DOHH2 (cell line): Measurements from ENCODE around the gene SMURF2.

ENCODE experiments used
- CTCF ChIP-seq: fragments of 200-600 bp; sonication (generic); IDR thresholded peaks from one replicate; pipeline ENCODE4 v1.5.1; 2014; ENCODE audit warnings: antibody characterized with exemption, mild to moderate bottlenecking, low read depth, low read length; ENCODE audit not compliant: poor library complexity, severe bottlenecking
- EZH2phosphoT487 ChIP-seq: fragments of 200-600 bp; sonication (generic); IDR thresholded peaks from 2 replicates; pipeline ENCODE4 v1.6.1; 2017; ENCODE audit warnings: borderline replicate concordance, mild to moderate bottlenecking, antibody characterized with exemption, low read length, moderate library complexity, mixed read lengths

- TF ChIP-seq CTCF (no peak), EZH2phosphoT487 (no peak)
Measured at GRCh38 chr17:64596988-64597387, 65.1 kb downstream of the SMURF2 start.
